ENCODE data around the gene IFNL1.

- TF ChIP-seq POLR2A (IDR thresholded peaks at IDR 0.05; ENCODE audit: low read depth, low read length) (no peak), TAF1 (IDR thresholded peaks at IDR 0.05; ENCODE audit: low read depth, low read length) (no peak)
These were observed 20.6 kb downstream of the IFNL1 start for GRCh38 chr19:39316627-39317321.

All from GM12891 (cell line).